ENCODE results near the gene MT1G.

MT1G gene

GRCh38 chr16:56690420-56691122 is 22.7 kb upstream of the MT1G start:
- no peak overlapping the region for H2AFZ ChIP-seq (ENCODE audit: low read length)
- H3K79me1 ChIP-seq (ENCODE audit: low read depth, low read length): no peaks in the 10 kb centered on the region
- no peak overlapping the region for H3K14ac ChIP-seq (ENCODE audit: low read length)
- no peak overlapping the region for H2BK12ac ChIP-seq (ENCODE audit: low read length)
- H4K91ac ChIP-seq (ENCODE audit: low read depth, low read length, poor library complexity): no peak overlapping the region
- no peaks in the 10 kb centered on the region for H3K4me1 ChIP-seq (ENCODE audit: control insufficient read depth in 2 of 2, insufficient read depth in 1 of 2, low read depth in 1 of 2, low read length in 2 of 2)
- no peak overlapping the region for H3K4me2 ChIP-seq (ENCODE audit: insufficient read depth, low read length, poor library complexity, severe bottlenecking)
- H2BK15ac ChIP-seq (ENCODE audit: low read length): no peak overlapping the region
- H3K4me3 ChIP-seq (ENCODE audit: low read length in 2 of 2): no peak overlapping the region
- no peak overlapping the region for H4K8ac ChIP-seq (ENCODE audit: low read depth, low read length)
- no peak overlapping the region for H3K4ac ChIP-seq (ENCODE audit: low read length)
- H3K23ac ChIP-seq (ENCODE audit: low read depth, low read length, poor library complexity): no peak overlapping the region
- H3K18ac ChIP-seq (ENCODE audit: low read length): no peak overlapping the region
- no peak overlapping the region for H3K9ac ChIP-seq (ENCODE audit: low read depth, low read length, poor library complexity)
- H3K36me3 ChIP-seq (replicated peaks in 1 of 2; ENCODE audit: control insufficient read depth in 2 of 2, insufficient read depth in 2 of 2, low read length in 2 of 2): no peaks in the 10 kb centered on the region
- H3K27ac ChIP-seq (replicated peaks; ENCODE audit: low read length): no peak overlapping the region
- no peak for DNase-seq (ENCODE audit: low spot score)
- no CpG with 5 or more reads among the region's 4 CpGs for WGBS, 2 donors (ENCODE audit: extremely low coverage in 2 of 2, insufficient read length in 2 of 2, insufficient replicate concordance in 1 of 2)
- H2AK5ac ChIP-seq (ENCODE audit: low read depth, low read length): no peak overlapping the region
- peaks cover 0 to 5% of the 10 kb centered on the region in 2 donors for H3K9me3 ChIP-seq (replicated peaks in 1 of 2; ENCODE audit: control insufficient read depth in 2 of 2, insufficient read depth in 1 of 2, low read depth in 1 of 2, low read length in 2 of 2)
- H2BK120ac ChIP-seq (ENCODE audit: low read depth, low read length): no peak overlapping the region
- no peak overlapping the region for H2BK5ac ChIP-seq (ENCODE audit: low read length)
- peaks cover 0 to 18% (median 0%) of the 10 kb centered on the region in 3 experiments for H3K27me3 ChIP-seq (ENCODE audit: control insufficient read depth in 3 of 3, insufficient read depth in 3 of 3, low read depth in 1 of 3, low read length in 3 of 3)

DNA sequence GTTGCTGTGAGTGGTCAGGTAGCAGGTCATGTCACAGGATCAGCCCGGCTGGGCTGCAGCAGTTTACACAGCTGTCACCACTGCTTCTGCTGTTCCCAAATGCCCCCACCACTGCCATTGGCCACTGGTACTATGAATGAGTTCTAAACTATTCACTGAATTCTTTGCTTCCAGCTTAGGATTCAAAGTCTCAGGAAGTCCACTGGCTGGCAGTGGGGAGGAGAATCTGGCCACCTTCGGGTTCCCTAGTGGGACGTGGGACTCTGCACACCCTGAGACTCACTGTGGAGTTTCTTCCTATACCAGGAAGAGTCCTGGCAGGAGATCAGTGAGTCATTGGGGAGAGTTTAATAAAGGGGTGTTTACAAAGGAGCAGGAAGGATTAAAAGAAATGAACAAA is 21.3 kb upstream of the MT1G start:
- Histone ChIP-seq H3K4me3 (ENCODE audit: low read length in 2 of 2) (no peak overlapping the region), H2BK15ac (ENCODE audit: low read length) (no peak overlapping the region), H3K36me3 (replicated peaks in 1 of 2; ENCODE audit: control insufficient read depth in 2 of 2, insufficient read depth in 2 of 2, low read length in 2 of 2) (no peaks in the 10 kb centered on the region), H3K4me2 (ENCODE audit: insufficient read depth, low read length, poor library complexity, severe bottlenecking) (no peak overlapping the region), H2AK5ac (ENCODE audit: low read depth, low read length) (no peak overlapping the region), H3K4ac (ENCODE audit: low read length) (no peak overlapping the region), H2BK12ac (ENCODE audit: low read length) (no peak overlapping the region), H2BK5ac (ENCODE audit: low read length) (no peak overlapping the region), H3K14ac (ENCODE audit: low read length) (no peak overlapping the region), H3K4me1 (ENCODE audit: control insufficient read depth in 2 of 2, insufficient read depth in 1 of 2, low read depth in 1 of 2, low read length in 2 of 2) (no peaks in the 10 kb centered on the region), H3K27me3 (ENCODE audit: control insufficient read depth in 3 of 3, insufficient read depth in 3 of 3, low read depth in 1 of 3, low read length in 3 of 3) (peaks cover 0 to 18% (median 0%) of the 10 kb centered on the region in 3 experiments), H3K23ac (ENCODE audit: low read depth, low read length, poor library complexity) (no peak overlapping the region), H2BK120ac (ENCODE audit: low read depth, low read length) (no peak overlapping the region), H3K18ac (ENCODE audit: low read length) (no peak overlapping the region), H3K79me1 (ENCODE audit: low read depth, low read length) (no peaks in the 10 kb centered on the region), H4K91ac (ENCODE audit: low read depth, low read length, poor library complexity) (no peak overlapping the region), H3K9me3 (replicated peaks in 1 of 2; ENCODE audit: control insufficient read depth in 2 of 2, insufficient read depth in 1 of 2, low read depth in 1 of 2, low read length in 2 of 2) (peaks cover 0 to 5% of the 10 kb centered on the region in 2 donors), H3K27ac (replicated peaks; ENCODE audit: low read length) (no peak overlapping the region), H3K9ac (ENCODE audit: low read depth, low read length, poor library complexity) (no peak overlapping the region), H2AFZ (ENCODE audit: low read length) (no peak overlapping the region), H4K8ac (ENCODE audit: low read depth, low read length) (no peak overlapping the region)
- no CpG with 5 or more reads among the region's 3 CpGs for WGBS, 2 donors (ENCODE audit: extremely low coverage in 2 of 2, insufficient read length in 2 of 2, insufficient replicate concordance in 1 of 2)
- DNase-seq (ENCODE audit: low spot score): no peak

- no peak for DNase-seq (ENCODE audit: low spot score)
- H2BK5ac ChIP-seq (ENCODE audit: low read length): no peak overlapping the region
- no peak overlapping the region for H3K4ac ChIP-seq (ENCODE audit: low read length)
- H3K23ac ChIP-seq (ENCODE audit: low read depth, low read length, poor library complexity): no peak overlapping the region
- no peak overlapping the region for H2BK15ac ChIP-seq (ENCODE audit: low read length)
- no peaks in the 10 kb centered on the region for H3K4me1 ChIP-seq (ENCODE audit: control insufficient read depth in 2 of 2, insufficient read depth in 1 of 2, low read depth in 1 of 2, low read length in 2 of 2)
- H2AFZ ChIP-seq (ENCODE audit: low read length): no peak overlapping the region
- H3K27me3 ChIP-seq (ENCODE audit: control insufficient read depth in 3 of 3, insufficient read depth in 3 of 3, low read depth in 1 of 3, low read length in 3 of 3): peaks cover 0 to 19% (median 0%) of the 10 kb centered on the region in 3 experiments
- H3K4me3 ChIP-seq (ENCODE audit: low read length in 2 of 2): no peak overlapping the region
- no peak overlapping the region for H2BK12ac ChIP-seq (ENCODE audit: low read length)
- H3K27ac ChIP-seq (replicated peaks; ENCODE audit: low read length): no peak overlapping the region
- no peaks in the 10 kb centered on the region for H3K79me1 ChIP-seq (ENCODE audit: low read depth, low read length)
- no peak overlapping the region for H4K91ac ChIP-seq (ENCODE audit: low read depth, low read length, poor library complexity)
- H4K8ac ChIP-seq (ENCODE audit: low read depth, low read length): no peak overlapping the region
- H2AK5ac ChIP-seq (ENCODE audit: low read depth, low read length): no peak overlapping the region
- WGBS, 2 donors (ENCODE audit: extremely low coverage in 2 of 2, insufficient read length in 2 of 2, insufficient replicate concordance in 1 of 2): no CpG with 5 or more reads among the region's 1 CpG
- no peak overlapping the region for H3K14ac ChIP-seq (ENCODE audit: low read length)
- H2BK120ac ChIP-seq (ENCODE audit: low read depth, low read length): no peak overlapping the region
- no peak overlapping the region for H3K4me2 ChIP-seq (ENCODE audit: insufficient read depth, low read length, poor library complexity, severe bottlenecking)
- H3K9ac ChIP-seq (ENCODE audit: low read depth, low read length, poor library complexity): no peak overlapping the region
- H3K18ac ChIP-seq (ENCODE audit: low read length): no peak overlapping the region
- peaks cover 0 to 5% of the 10 kb centered on the region in 2 donors for H3K9me3 ChIP-seq (replicated peaks in 1 of 2; ENCODE audit: control insufficient read depth in 2 of 2, insufficient read depth in 1 of 2, low read depth in 1 of 2, low read length in 2 of 2)
- H3K36me3 ChIP-seq (replicated peaks in 1 of 2; ENCODE audit: control insufficient read depth in 2 of 2, insufficient read depth in 2 of 2, low read length in 2 of 2): no peaks in the 10 kb centered on the region
These were observed 20.9 kb upstream of the MT1G start for GRCh38 chr16:56688762-56689161.

DNA sequence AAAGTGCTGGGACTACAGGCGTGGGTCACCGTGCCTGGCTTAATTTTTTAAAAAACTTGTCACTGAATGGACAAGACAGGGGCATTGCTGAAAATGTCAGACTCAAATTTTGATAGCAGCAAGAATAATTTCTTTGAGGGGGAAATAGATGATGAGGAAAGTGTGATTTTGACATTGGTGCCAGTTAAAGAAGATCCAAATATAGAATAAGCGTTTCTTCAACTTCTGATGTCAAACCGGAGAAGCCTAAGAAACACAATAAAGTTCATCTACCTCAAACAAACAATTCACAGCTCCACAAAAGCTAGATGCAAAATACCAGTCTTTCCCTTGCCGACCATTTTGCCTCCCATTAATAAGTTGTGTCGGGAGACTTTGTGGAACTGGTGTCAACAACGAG is 18.9 kb upstream of the MT1G start:
- H2BK5ac ChIP-seq (ENCODE audit: low read length): no peak overlapping the region
- H3K4me3 ChIP-seq (ENCODE audit: low read length in 2 of 2): no peak overlapping the region
- H3K9me3 ChIP-seq (replicated peaks in 1 of 2; ENCODE audit: control insufficient read depth in 2 of 2, insufficient read depth in 1 of 2, low read depth in 1 of 2, low read length in 2 of 2): peaks cover 0 to 5% of the 10 kb centered on the region in 2 donors
- WGBS, 2 donors (ENCODE audit: extremely low coverage in 2 of 2, insufficient read length in 2 of 2, insufficient replicate concordance in 1 of 2): no CpG with 5 or more reads among the region's 7 CpGs
- H2BK12ac ChIP-seq (ENCODE audit: low read length): no peak overlapping the region
- no peak overlapping the region for H2BK15ac ChIP-seq (ENCODE audit: low read length)
- H3K18ac ChIP-seq (ENCODE audit: low read length): no peak overlapping the region
- H3K27ac ChIP-seq (replicated peaks; ENCODE audit: low read length): no peak overlapping the region
- H2BK120ac ChIP-seq (ENCODE audit: low read depth, low read length): no peak overlapping the region
- no peak overlapping the region for H4K8ac ChIP-seq (ENCODE audit: low read depth, low read length)
- no peaks in the 10 kb centered on the region for H3K79me1 ChIP-seq (ENCODE audit: low read depth, low read length)
- H3K36me3 ChIP-seq (replicated peaks in 1 of 2; ENCODE audit: control insufficient read depth in 2 of 2, insufficient read depth in 2 of 2, low read length in 2 of 2): no peaks in the 10 kb centered on the region
- H4K91ac ChIP-seq (ENCODE audit: low read depth, low read length, poor library complexity): no peak overlapping the region
- H3K4me2 ChIP-seq (ENCODE audit: insufficient read depth, low read length, poor library complexity, severe bottlenecking): no peak overlapping the region
- H2AK5ac ChIP-seq (ENCODE audit: low read depth, low read length): no peak overlapping the region
- H3K4ac ChIP-seq (ENCODE audit: low read length): no peak overlapping the region
- no peak overlapping the region for H3K9ac ChIP-seq (ENCODE audit: low read depth, low read length, poor library complexity)
- no peak overlapping the region for H3K14ac ChIP-seq (ENCODE audit: low read length)
- peaks cover 8 to 9% of the 10 kb centered on the region in 2 donors for H3K4me1 ChIP-seq (ENCODE audit: control insufficient read depth in 2 of 2, insufficient read depth in 1 of 2, low read depth in 1 of 2, low read length in 2 of 2)
- DNase-seq (ENCODE audit: low spot score): no peak
- no peak overlapping the region for H3K23ac ChIP-seq (ENCODE audit: low read depth, low read length, poor library complexity)
- H2AFZ ChIP-seq (ENCODE audit: low read length): no peak overlapping the region
- H3K27me3 ChIP-seq (ENCODE audit: control insufficient read depth in 3 of 3, insufficient read depth in 3 of 3, low read depth in 1 of 3, low read length in 3 of 3): peaks cover 0 to 32% (median 13%) of the 10 kb centered on the region in 3 experiments

Data from neuronal stem cell (in vitro differentiated cells).